Thoracic aorta (tissue), 2 donors: ENCODE measurements around the gene CTTN. TPM values are rescaled to one million over a fixed set of nuclear protein-coding genes. Genes with fewer than 3 reads are reported as not detected.

Experiments
- ATAC-seq: fragments of 150-250 bp; one replicate; pipeline ENCODE4 v1.8.0; 2017; ENCODE audit warnings: low read depth; ENCODE audit not compliant: insufficient number of reproducible peaks, low FRiP score
- DNase-seq: peaks from one replicate; pipeline ENCODE4 v3.0.0-alpha.2; 2020; ENCODE audit warnings: low spot score
- H3K27ac ChIP-seq, 2 donors: fragments of 200-600 bp; sonication (generic); 1 replicate in 1 of 2; 2 replicates in 1 of 2; pipeline ENCODE4 v1.5.1; 2016; ENCODE audit warnings: mild to moderate bottlenecking in 2 of 2, moderate library complexity in 2 of 2
- H3K27me3 ChIP-seq: fragments of 200-600 bp; sonication (generic); replicated peaks from 2 replicates; pipeline ENCODE4 v1.6.0; 2016; ENCODE audit warnings: mild to moderate bottlenecking; ENCODE audit not compliant: insufficient read depth
- H3K36me3 ChIP-seq: fragments of 200-600 bp; sonication (generic); one replicate; pipeline ENCODE4 v1.5.1; 2016
- H3K4me1 ChIP-seq, 2 donors: fragments of 200-600 bp; sonication (generic); 1 replicate in 1 of 2; 2 replicates in 1 of 2; pipeline versions ENCODE4 v1.5.1 to v1.6.0; 2016; ENCODE audit warnings: low read depth in 2 of 2, mild to moderate bottlenecking in 1 of 2; ENCODE audit not compliant: control insufficient read depth in 1 of 2
- H3K4me3 ChIP-seq: fragments of 200-600 bp; sonication (generic); 2 replicates; pipeline ENCODE4 v1.5.1; 2016; ENCODE audit warnings: mild to moderate bottlenecking
- H3K9me3 ChIP-seq: fragments of 200-600 bp; sonication (generic); 2 replicates; pipeline ENCODE4 v1.5.1; 2016
- CTCF ChIP-seq: fragments of 200-600 bp; sonication (generic); IDR thresholded peaks from one replicate; pipeline ENCODE4 v1.5.1; 2019; ENCODE audit warnings: antibody characterized with exemption
- total RNA-seq, 2 donors: library from RNA; depleted of rRNA; stranded (reverse); fragments of >200 nt; gene quantifications; one replicate each; pipeline versions ENCODE4 v1.1.0 to v1.2.3, GENCODE V29; 2016

CTTN gene
- total RNA-seq, 2 donors from 2014 or later: 415 to 578 TPM

- DNase-seq (no peak), ATAC-seq (no peak)
- Histone ChIP-seq H3K27me3 (no peaks in the 10 kb centered on the region), H3K4me3 (no peak overlapping the region), H3K36me3 (peaks cover 20% of the 10 kb centered on the region), H3K9me3 (no peaks in the 10 kb centered on the region), H3K4me1 (peaks cover 0 to 10% of the 10 kb centered on the region in 2 donors), H3K27ac (no peak overlapping the region)
- no peak for TF ChIP-seq CTCF
Observed at GRCh38 chr11:70353329-70353728, 45.0 kb upstream of the CTTN start.

GRCh38 chr11:70353900-70354568 lies 44.3 kb upstream of the CTTN start:
- peaks cover 0 to 16% of the 10 kb centered on the region in 2 donors for H3K4me1 ChIP-seq
- TF ChIP-seq CTCF: no peak
- no peaks in the 10 kb centered on the region for H3K27me3 ChIP-seq
- no peaks in the 10 kb centered on the region for H3K9me3 ChIP-seq
- H3K4me3 ChIP-seq: no peak overlapping the region
- no peak for ATAC-seq
- DNase-seq: no peak
- no peak overlapping the region for H3K27ac ChIP-seq
- H3K36me3 ChIP-seq: peaks cover 18% of the 10 kb centered on the region

- peaks cover 17% of the 10 kb centered on the region for H3K36me3 ChIP-seq
- ATAC-seq: no peak
- no peak for TF ChIP-seq CTCF
Observed at GRCh38 chr11:70354629-70355028, 43.7 kb upstream of the CTTN start.

GRCh38 chr11:70358753-70359152 lies 39.6 kb upstream of the CTTN start:
- no peak for DNase-seq
- ATAC-seq: no peak
- no peak overlapping the region for H3K4me3 ChIP-seq
- no peaks in the 10 kb centered on the region for H3K27me3 ChIP-seq
- no peaks in the 10 kb centered on the region for H3K9me3 ChIP-seq
- peak overlapping the region in 1 of 2 donors; percentile 67 for H3K27ac ChIP-seq
- no peak for TF ChIP-seq CTCF
- peaks cover 23% of the 10 kb centered on the region for H3K36me3 ChIP-seq
- H3K4me1 ChIP-seq: peaks cover 3 to 30% of the 10 kb centered on the region in 2 donors

More at GRCh38 chr11:70354629-70355028, 43.7 kb upstream of the CTTN start:
- Histone ChIP-seq H3K27ac (no peak overlapping the region), H3K27me3 (no peaks in the 10 kb centered on the region), H3K4me1 (peaks cover 0 to 18% of the 10 kb centered on the region in 2 donors), H3K9me3 (no peaks in the 10 kb centered on the region), H3K4me3 (no peak overlapping the region)
- DNase-seq: no peak

GRCh38 chr11:70359451-70360205 lies 38.7 kb upstream of the CTTN start:
- TF ChIP-seq CTCF: no peak
- H3K27ac ChIP-seq: no peak overlapping the region
- H3K36me3 ChIP-seq: peaks cover 23% of the 10 kb centered on the region
- no peak overlapping the region for H3K4me3 ChIP-seq
- H3K4me1 ChIP-seq: peaks cover 8 to 39% of the 10 kb centered on the region in 2 donors
- DNase-seq (no peak), ATAC-seq (no peak)
- no peaks in the 10 kb centered on the region for H3K27me3 ChIP-seq
- no peaks in the 10 kb centered on the region for H3K9me3 ChIP-seq
